ENCODE data around the gene TPM1. TPM values are rescaled to one million over a fixed set of nuclear protein-coding genes. Genes with fewer than 3 reads are reported as not detected.

Gene TPM1
- total and polyA plus RNA-seq, 7 donors = 1,097 to 5,131 (median 2,822) TPM

- Histone ChIP-seq H3K27ac (no peak overlapping the region), H3K36me3 (ENCODE audit: insufficient read depth in 1 of 2, low read depth in 1 of 2) (no peaks in the 10 kb centered on the region), H3K4me3 (no peak overlapping the region), H3K4me1 (peaks cover 21% of the 10 kb centered on the region), H3K27me3 (ENCODE audit: insufficient read depth in 3 of 3, low read length in 2 of 3) (no peaks in the 10 kb centered on the region), H3K9me3 (no peaks in the 10 kb centered on the region)
- intact Hi-C loops (cut with DNase I) = no loop called here
- TF ChIP-seq CTCF (IDR thresholded peaks at IDR 0.05) = no peak
- ATAC-seq (no peak), DNase-seq (no peak)
Observed at GRCh38 chr15:63022663-63023062, 19.9 kb upstream of the TPM1 start.

GRCh38 chr15:63023351-63023945 lies 19.1 kb upstream of the TPM1 start:
- DNase-seq (no peak), ATAC-seq (no peak)
- no peaks in the 10 kb centered on the region for H3K27me3 ChIP-seq (ENCODE audit: insufficient read depth in 3 of 3, low read length in 2 of 3)
- H3K4me1 ChIP-seq = peaks cover 21% of the 10 kb centered on the region
- H3K4me3 ChIP-seq = no peak overlapping the region
- no peak overlapping the region for H3K27ac ChIP-seq
- 72 to 84% (median 74%) methylated on average over 3 of the region's 3 CpGs for WGBS, 3 donors
- intact Hi-C loops (cut with DNase I) = no loop called here
- no peaks in the 10 kb centered on the region for H3K36me3 ChIP-seq (ENCODE audit: insufficient read depth in 1 of 2, low read depth in 1 of 2)
- TF ChIP-seq CTCF (IDR thresholded peaks at IDR 0.05) = no peak
- no peaks in the 10 kb centered on the region for H3K9me3 ChIP-seq

- 91 to 94% (median 93%) methylated on average over 6 of the region's 6 CpGs for WGBS, 3 donors
Observed at GRCh38 chr15:63025460-63025859, 17.1 kb upstream of the TPM1 start.

GRCh38 chr15:63027646-63028045 lies 14.9 kb upstream of the TPM1 start:
- TF ChIP-seq CTCF (IDR thresholded peaks at IDR 0.05) = no peak
- H3K36me3 ChIP-seq (ENCODE audit: insufficient read depth in 1 of 2, low read depth in 1 of 2) = no peaks in the 10 kb centered on the region
- intact Hi-C loops (cut with DNase I) = no loop called here
- H3K27ac ChIP-seq = no peak overlapping the region
- no peak for ATAC-seq
- DNase-seq = no peak
- WGBS, 3 donors = 75 to 100% (median 81%) methylated on average over 2 of the region's 2 CpGs
- H3K27me3 ChIP-seq (ENCODE audit: insufficient read depth in 3 of 3, low read length in 2 of 3) = no peaks in the 10 kb centered on the region
- no peak overlapping the region for H3K4me3 ChIP-seq
- H3K9me3 ChIP-seq = no peaks in the 10 kb centered on the region
- no peaks in the 10 kb centered on the region for H3K4me1 ChIP-seq

More at GRCh38 chr15:63025460-63025859, 17.1 kb upstream of the TPM1 start:
- no peak overlapping the region for H3K4me3 ChIP-seq
- TF ChIP-seq CTCF (IDR thresholded peaks at IDR 0.05) = no peak
- intact Hi-C loops (cut with DNase I) = no loop called here
- no peaks in the 10 kb centered on the region for H3K27me3 ChIP-seq (ENCODE audit: insufficient read depth in 3 of 3, low read length in 2 of 3)
- DNase-seq = no peak
- H3K4me1 ChIP-seq = peaks cover 6% of the 10 kb centered on the region
- H3K36me3 ChIP-seq (ENCODE audit: insufficient read depth in 1 of 2, low read depth in 1 of 2) = no peaks in the 10 kb centered on the region
- ATAC-seq = no peak
- no peaks in the 10 kb centered on the region for H3K9me3 ChIP-seq
- H3K27ac ChIP-seq = no peak overlapping the region
